NCI-H1092 treated with DMSO at 0.1 percent for 48 hours (cell line): ENCODE results near the gene VWA8.
"Not testable (repeated sequence)": the region's sequence is repeated elsewhere in the genome, so short reads cannot be mapped to it uniquely, and the experiment has no call there.

Experiments used
- DNase-seq: peaks from one replicate; lab custom pipeline; 2025; lab: John Stamatoyannopoulos, UW

VWA8 gene

GRCh38 chr13:41966671-41967070 is 5.8 kb upstream of the VWA8 start:
- DNase-seq = no peak

DNA sequence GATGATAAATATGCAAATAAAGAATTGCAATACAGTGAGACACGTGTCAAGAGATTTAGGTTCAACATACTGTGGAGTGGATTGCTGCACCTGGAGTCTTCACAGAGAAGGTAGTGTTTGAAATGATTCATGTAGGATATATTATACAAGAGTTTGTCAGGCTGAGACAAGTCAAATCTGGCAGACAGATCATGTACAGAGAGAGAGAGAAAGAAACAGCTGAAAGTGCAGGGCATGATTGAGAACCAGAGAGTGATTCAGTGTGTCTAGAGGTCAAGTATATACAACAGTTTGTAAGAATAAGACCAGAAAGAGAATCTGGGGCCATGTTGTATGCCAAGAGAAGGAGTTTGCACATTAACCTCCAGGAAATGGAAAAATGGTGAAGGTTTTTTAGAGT is 2.1 kb upstream of the VWA8 start:
- DNase-seq = no peak

DNA sequence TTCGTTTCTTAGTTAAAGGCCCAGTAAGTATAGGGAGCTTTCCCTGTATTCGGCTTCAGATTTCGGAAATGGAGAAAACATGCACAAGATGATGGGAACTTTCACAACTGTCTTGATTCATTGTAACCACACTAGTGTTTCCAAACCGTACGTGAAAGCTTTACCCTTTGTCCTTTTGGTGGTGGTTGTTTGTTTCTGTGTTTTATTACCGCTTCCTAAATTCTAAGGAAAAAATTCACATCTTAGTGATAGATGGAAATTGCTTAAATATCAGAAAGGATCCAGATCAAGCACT is 504 bp upstream of the VWA8 start:
- no peak for DNase-seq

DNA sequence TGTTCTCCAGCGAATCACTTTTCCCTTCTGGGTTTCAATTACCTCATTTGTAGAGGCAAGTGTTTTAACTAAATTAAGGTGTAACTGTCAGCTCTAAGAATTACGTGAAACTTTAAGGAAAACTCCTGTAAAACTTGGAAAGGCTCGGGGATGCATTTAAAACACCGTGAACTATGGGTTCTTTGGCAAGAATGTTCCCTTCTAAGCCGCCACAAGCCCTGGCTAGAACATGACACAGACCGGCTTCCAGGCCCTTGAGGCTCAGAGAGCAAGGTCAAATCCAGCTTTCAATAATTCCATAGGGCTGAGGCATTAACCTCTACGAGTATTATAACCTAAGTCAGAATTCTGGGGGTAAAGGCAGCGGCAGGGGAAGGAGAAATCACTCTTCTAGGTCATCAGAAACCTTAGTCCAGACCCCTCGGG is 685 bp downstream of the VWA8 start:
- no peak for DNase-seq

DNA sequence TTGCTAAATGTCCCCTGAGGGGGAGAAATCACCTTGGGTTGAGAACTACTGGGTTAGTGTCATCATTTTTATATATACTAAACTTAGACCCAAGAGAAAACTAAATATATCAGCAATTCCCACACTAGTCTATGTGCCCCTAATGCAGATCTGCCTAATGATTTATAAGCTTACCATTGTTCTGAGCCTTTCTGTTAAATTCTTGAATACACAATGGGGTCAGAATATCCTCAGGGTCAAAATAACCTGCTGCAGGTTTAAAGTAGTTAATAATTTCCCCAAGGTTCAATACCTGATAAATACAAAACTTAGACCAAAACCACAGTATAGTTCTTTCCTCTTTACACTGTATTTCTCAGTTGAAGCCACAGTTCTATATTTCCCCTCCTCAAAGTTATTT is 4.6 kb downstream of the VWA8 start:
- DNase-seq = no peak

GRCh38 chr13:41955605-41956004 is 5.3 kb downstream of the VWA8 start:
- no peak for DNase-seq

DNA sequence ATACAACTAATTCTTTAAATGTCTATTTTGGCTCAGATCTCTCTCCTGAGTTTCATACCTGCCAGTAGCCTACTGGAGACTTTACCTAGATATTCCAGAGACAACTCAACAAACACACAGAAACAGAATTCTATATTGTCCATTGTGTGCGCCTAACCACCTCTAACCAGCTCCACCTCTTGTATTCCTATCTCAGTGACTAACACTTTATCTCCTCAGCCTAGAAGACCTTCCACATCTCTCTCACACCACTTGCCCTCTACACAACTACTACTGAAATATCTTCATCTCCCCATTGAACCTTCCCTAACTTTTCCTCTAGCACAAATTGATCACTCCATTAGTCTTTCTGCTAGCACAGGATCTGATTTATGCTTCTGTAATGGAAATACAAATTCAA is 6.7 kb downstream of the VWA8 start:
- DNase-seq = no peak

DNA sequence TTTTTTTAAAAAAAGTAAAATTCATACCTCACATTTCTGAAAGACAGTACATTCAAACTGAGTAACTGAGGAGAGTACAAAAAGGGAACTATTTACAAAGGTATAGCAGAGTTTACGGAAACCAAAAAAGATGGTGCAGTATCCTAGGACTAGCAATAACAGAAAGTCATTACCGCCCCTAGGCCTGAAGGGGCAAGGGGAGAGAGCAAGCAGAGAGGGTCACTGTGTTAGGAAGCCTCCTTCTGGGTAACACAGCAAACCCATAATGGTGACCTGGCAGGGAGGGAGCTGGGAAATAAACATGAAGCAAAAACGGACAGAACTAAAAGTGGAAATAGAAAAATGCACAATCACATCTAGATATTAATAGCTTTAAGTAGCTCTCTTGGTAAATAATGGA is 8.2 kb downstream of the VWA8 start:
- DNase-seq = no peak

DNA sequence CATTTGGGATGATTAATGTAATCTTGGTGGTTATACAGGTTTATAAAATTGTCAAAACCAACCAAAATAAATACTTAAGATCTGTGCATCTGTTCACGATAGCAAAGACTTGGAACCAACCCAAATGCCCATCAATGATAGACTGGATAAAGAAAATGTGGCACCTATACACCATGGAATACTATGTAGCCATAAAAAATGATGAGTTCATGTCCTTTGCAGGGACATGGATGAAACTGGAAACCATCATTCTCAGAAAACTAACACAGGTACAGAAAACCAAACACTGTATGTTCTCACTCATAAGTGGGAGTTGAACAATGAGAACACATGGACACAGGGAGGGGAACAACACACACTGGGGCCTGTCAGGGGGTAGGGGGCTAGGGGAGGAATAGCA is 11.8 kb downstream of the VWA8 start:
- DNase-seq = not testable (repeated sequence)

DNA sequence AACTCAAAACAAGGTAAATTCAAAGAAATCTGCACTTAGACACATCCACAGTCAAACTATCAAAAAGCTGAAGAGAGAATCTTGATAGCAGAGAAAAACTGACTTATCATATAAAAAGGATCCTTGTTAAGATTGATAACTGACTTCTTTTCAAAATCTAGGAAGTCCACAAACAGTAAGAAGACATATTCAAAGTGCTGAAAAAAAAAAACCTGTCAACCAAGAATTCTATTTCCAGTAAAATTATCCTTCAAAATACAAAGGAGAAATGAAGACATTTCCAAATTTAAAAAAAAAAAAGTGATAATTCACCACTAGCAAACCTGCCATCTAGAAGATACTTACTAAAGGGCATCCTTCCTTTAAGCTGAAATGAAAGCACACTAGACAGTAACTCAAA is 15.0 kb downstream of the VWA8 start:
- no peak for DNase-seq

GRCh38 chr13:41944635-41945397 is 16.1 kb downstream of the VWA8 start:
- no peak for DNase-seq

DNA sequence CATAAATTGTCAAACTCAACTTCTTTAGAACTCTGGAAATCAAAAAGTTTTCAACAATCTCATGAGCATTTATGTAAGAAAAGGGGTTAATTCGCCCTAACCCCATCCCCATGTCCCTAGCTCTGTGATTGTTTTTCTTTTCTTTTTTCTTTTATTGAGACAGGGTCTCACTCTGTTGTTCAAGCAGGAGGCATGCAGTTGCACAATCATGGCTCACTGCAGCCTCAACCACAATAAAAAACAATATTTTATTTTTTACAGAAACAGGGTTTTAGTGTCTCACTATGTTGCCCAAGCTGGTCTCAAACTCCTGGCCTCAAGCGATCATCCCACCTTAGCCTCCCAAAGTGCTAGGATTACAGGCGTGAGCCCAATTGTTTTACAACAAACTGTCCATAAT is 16.7 kb downstream of the VWA8 start:
- DNase-seq = no peak

DNA sequence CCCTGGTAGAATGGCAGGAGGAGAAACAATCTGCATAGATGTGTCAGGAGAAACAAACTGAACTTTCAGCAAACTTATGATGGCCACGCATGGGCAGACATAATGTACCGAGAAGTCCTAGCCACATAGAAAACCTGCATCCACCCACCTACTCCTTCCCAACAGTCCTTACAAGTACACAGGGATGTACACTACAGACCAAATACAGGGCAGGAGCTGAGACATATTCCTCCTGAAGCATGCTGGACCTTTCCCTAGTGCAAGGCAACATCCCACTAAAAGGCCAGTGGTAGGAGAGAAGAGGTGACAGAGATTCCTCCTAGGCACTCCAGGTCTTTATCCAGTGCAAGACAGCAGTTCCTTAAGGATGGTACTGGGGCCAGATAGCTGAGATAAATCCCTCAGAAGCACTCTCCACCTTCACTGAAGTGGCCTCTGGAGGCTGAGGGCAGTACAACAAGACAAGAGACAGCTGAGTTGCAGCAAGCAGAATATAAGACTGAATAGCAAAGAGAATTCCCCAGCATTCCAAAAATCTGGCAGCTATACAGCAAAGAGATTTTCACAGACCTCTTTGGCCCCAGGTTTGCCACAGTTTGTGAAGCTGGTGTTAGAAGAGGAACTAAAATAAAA is 18.3 kb downstream of the VWA8 start:
- DNase-seq = no peak

- no peak for DNase-seq
These were observed 19.7 kb downstream of the VWA8 start for GRCh38 chr13:41941174-41941573.

GRCh38 chr13:41939398-41939797 is 21.5 kb downstream of the VWA8 start:
- no peak for DNase-seq

DNA sequence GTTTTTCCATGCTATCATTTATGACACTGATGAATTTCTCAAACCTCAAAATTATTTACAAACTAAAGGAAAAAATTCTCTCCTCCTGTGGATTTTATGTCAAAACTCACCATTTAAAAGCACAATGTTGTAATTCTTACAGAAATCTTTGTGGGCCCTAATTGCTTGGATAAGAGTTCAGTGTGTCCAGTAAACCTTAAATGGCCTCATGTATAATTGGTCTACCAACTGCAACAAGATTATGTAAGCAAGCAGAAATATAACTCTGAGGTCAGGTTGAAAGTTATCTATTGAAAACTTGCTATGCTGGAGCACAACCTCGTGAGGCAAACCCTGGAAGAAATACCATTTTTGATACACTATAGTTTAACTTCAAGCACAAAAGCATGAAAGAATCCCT is 22.0 kb downstream of the VWA8 start:
- no peak for DNase-seq

GRCh38 chr13:41937388-41937787 is 23.5 kb downstream of the VWA8 start:
- DNase-seq = no peak

DNA sequence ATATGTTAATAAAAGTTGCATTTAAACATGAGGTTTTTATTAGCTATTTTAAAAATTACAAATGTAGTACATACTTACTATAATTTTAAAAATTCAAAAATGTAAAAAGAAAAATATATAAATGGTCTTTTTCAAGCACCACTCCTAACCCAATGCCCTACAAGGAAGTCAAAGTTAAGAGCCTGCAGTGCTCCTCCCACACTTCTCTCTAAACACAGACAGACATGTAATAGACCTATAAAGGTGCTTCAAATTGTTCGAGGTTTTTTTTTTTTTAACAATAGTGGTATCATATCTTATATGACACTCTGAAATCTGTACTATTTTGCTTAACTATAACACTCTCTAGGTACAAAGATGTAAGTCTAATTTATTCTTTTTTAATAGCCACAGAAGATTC is 25.4 kb downstream of the VWA8 start:
- DNase-seq = no peak

DNA sequence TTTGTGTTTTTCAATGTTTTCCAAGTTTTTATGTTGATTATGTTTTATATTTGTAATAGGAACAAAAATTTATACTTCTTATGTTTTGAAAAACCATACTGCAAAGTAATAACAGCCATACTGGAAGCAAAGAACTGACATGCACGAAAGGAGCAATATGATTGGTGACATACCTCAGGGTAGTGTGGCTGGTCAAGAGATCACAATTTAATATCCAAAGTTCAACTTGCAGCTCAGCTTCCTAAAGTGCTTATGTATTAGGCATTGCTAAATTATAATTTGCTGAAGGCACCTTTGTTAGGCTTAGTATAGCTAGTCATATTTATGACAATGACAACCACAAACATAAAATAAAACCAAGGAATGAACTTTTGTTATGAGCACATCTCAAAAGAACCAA is 25.9 kb downstream of the VWA8 start:
- DNase-seq = no peak

DNA sequence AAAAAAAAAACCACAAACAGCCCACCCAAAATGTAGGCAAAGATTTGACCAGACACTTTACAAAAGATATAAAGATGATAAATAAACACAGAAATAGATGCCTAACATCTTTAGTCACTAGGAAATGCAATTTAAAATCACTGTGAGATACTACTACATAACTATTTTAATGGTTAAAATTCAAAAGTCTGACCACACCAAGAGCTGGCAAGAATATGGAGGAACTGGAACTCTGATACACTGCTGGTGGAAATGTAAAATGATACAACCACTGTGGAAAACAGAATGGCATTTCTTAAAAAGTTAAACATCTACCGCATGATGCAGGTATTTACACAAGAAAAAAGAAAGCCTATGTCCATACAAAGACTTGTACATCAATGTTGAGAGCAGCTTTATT is 26.8 kb downstream of the VWA8 start:
- DNase-seq = no peak

GRCh38 chr13:41931337-41931736 is 29.6 kb downstream of the VWA8 start:
- no peak for DNase-seq

- no peak for DNase-seq
These were observed 30.8 kb downstream of the VWA8 start for GRCh38 chr13:41930154-41930553.

DNA sequence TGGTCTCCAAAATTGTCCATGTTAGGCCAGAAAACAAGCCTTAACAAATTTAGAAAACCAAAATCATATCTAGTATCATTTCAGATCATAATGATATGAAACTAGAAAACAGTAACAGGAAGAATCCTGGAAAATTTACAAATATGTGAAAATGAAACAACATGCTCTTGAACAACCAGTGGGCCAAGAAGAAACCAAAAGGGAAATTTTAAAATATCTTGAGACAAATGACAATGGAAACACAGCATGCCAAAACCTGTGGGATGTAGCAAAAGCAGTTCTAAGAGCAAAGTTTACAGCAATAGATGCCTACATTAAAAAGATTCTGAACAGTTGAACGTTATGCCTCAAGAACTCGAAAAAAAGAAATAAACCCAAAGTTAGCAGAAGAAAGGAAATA is 32.6 kb downstream of the VWA8 start:
- no peak for DNase-seq

- no peak for DNase-seq
These were observed 35.9 kb downstream of the VWA8 start for GRCh38 chr13:41925014-41925413.
